OCI-LY3 (cell line): ENCODE data around the gene SSTR4.

ENCODE experiments used
- EZH2phosphoT487 ChIP-seq: fragments of 200-600 bp; shearing (Covaris generic); IDR thresholded peaks from 2 replicates; pipeline ENCODE4 v1.6.1; 2018; ENCODE audit warnings: antibody characterized with exemption, mixed run types, low read depth
- TF ChIP-seq, protein P1 (sequence below): fragments of 200-600, 300-600 bp; sonication (generic); IDR thresholded peaks from 2 replicates; pipeline ENCODE4 v1.5.1; 2014; ENCODE audit warnings: antibody characterized with exemption, low read length, low read depth

DNA sequence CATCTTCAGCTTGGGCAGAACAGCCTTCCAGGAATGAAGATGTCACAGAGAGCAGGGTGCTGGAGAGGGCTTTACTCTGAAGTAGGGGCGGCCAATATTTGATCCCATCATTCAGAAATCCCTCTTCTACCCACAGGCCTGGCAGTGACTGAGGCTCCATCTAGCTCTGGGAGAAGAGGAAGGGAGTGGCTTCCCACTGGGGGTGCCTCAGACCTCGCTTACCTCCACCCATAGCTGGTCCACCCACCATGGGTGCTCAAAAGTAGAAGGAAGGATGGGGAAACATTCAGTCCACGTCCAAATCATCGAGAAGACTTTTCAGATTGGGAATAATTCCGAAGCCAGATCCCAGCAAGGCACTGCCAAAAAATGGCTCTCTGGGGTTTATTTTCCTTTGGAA, 26.1 kb downstream of the SSTR4 start:
- TF ChIP-seq, protein P1, sequence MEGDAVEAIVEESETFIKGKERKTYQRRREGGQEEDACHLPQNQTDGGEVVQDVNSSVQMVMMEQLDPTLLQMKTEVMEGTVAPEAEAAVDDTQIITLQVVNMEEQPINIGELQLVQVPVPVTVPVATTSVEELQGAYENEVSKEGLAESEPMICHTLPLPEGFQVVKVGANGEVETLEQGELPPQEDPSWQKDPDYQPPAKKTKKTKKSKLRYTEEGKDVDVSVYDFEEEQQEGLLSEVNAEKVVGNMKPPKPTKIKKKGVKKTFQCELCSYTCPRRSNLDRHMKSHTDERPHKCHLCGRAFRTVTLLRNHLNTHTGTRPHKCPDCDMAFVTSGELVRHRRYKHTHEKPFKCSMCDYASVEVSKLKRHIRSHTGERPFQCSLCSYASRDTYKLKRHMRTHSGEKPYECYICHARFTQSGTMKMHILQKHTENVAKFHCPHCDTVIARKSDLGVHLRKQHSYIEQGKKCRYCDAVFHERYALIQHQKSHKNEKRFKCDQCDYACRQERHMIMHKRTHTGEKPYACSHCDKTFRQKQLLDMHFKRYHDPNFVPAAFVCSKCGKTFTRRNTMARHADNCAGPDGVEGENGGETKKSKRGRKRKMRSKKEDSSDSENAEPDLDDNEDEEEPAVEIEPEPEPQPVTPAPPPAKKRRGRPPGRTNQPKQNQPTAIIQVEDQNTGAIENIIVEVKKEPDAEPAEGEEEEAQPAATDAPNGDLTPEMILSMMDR, result no peak
- TF ChIP-seq EZH2phosphoT487, result no peak
